ENCODE measurements around the gene TTC7B.

- no peak for TF ChIP-seq CTCF (IDR thresholded peaks at IDR 0.05; ENCODE audit: low read depth, low read length)
- TF ChIP-seq MYC (IDR thresholded peaks at IDR 0.05; ENCODE audit: low read depth, low read length) = no peak
- no peak for TF ChIP-seq POLR2A (IDR thresholded peaks at IDR 0.05; ENCODE audit: extremely low read depth, insufficient read length)
Observed at GRCh38 chr14:90538716-90539495, 277.3 kb downstream of the TTC7B start.

All from NB4 (cell line).